ENCODE measurements around the gene RNF169.

The RNF169 gene

DNA sequence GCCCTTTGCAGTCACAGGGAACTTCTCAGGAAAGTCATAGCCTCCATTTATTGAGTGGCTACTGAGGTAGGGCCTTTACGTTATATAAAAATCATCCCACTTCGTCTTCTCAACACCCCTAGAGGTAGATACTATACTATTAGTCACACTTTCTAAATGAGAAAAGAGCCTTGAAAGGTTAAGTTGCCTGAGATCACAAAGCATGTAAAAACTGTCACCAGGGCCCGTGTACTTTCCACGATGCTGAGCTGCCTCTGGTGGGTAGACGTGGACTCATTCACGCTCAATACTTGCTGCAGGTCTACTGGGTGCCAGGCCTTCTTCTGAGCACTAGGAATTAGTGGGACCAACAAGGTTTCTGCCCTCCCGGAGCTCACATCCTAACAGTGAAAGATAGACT is 33.7 kb upstream of the RNF169 start:
- Histone ChIP-seq H3K9ac (ENCODE audit: low read depth, low read length) (no peak overlapping the region), H3K36me3 (ENCODE audit: control insufficient read depth, insufficient read depth, low read length) (no peaks in the 10 kb centered on the region)

DNA sequence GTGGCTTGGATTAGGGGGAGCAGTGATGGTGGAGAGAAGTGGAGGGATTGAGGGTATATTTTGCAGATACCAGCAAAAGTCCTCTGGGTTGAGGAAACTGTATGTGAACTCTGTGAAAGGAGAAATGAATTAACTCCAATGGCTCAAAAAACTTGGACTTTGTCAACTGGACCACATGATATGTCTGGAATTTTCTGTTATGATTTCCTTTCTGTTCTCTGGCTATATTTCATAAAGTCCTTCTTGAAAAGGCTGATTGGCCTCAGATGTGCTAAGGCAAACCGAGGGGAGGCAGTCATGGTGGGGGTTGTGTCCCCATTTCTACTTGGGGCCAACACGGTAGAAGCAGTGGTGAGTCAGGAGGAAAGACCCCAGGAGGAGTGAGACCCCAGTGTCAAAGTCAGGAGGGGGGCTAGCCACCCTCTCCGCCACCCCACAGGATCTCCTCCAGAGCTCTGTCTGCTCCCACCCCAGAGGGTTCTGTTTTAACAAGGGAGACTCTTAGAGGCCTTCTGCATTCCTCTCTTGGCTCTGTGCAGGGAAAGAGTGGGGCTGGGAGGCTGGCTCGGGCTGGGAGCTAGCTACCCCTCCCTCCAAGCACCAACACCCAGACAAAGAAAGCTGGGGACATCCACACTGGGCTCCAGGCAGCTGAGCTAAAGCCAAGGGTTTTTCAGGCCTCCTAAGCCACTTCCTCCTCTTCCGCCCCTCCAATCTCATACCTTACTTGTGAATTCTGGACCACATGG is 31.3 kb upstream of the RNF169 start:
- H3K9me3 ChIP-seq (ENCODE audit: control insufficient read depth, insufficient read depth, low read length): no peaks in the 10 kb centered on the region
- H3K36me3 ChIP-seq (ENCODE audit: control insufficient read depth, insufficient read depth, low read length): no peaks in the 10 kb centered on the region
- H3K27me3 ChIP-seq (ENCODE audit: control insufficient read depth, insufficient read depth, low read length): peaks cover 8% of the 10 kb centered on the region
- H3K9ac ChIP-seq (ENCODE audit: low read depth, low read length): no peak overlapping the region
- H3K4me3 ChIP-seq (ENCODE audit: low read depth, low read length): no peak overlapping the region
- peaks cover 9% of the 10 kb centered on the region for H3K4me1 ChIP-seq (ENCODE audit: control insufficient read depth, insufficient read depth, low read length)

More for the DNA sequence above, 33.7 kb upstream of the RNF169 start:
- Histone ChIP-seq H3K4me3 (ENCODE audit: low read depth, low read length) (no peak overlapping the region), H3K9me3 (ENCODE audit: control insufficient read depth, insufficient read depth, low read length) (no peaks in the 10 kb centered on the region), H3K27me3 (ENCODE audit: control insufficient read depth, insufficient read depth, low read length) (no peaks in the 10 kb centered on the region), H3K4me1 (ENCODE audit: control insufficient read depth, insufficient read depth, low read length) (peaks cover 3% of the 10 kb centered on the region)

DNA sequence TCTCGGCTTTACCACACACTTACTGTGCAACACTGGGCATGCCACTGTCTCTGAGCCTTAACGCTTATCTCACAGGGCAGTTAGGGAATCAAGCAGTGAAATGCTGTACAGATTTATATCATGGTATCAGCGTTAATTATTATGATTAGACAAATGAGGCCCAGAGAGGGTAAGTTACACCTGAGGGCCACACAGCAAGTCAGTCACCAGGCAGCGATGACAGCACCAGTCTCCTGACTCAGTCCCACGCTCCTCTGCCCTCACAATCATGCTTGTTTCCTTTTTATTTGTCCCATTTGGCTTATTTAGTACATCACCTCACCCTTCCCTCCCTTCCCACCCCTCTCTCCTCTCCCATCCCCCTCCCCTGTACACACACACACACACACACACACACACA is 29.6 kb upstream of the RNF169 start:
- H3K4me3 ChIP-seq (ENCODE audit: low read depth, low read length): no peak overlapping the region
- peaks cover 14% of the 10 kb centered on the region for H3K27me3 ChIP-seq (ENCODE audit: control insufficient read depth, insufficient read depth, low read length)
- no peak overlapping the region for H3K9ac ChIP-seq (ENCODE audit: low read depth, low read length)

DNA sequence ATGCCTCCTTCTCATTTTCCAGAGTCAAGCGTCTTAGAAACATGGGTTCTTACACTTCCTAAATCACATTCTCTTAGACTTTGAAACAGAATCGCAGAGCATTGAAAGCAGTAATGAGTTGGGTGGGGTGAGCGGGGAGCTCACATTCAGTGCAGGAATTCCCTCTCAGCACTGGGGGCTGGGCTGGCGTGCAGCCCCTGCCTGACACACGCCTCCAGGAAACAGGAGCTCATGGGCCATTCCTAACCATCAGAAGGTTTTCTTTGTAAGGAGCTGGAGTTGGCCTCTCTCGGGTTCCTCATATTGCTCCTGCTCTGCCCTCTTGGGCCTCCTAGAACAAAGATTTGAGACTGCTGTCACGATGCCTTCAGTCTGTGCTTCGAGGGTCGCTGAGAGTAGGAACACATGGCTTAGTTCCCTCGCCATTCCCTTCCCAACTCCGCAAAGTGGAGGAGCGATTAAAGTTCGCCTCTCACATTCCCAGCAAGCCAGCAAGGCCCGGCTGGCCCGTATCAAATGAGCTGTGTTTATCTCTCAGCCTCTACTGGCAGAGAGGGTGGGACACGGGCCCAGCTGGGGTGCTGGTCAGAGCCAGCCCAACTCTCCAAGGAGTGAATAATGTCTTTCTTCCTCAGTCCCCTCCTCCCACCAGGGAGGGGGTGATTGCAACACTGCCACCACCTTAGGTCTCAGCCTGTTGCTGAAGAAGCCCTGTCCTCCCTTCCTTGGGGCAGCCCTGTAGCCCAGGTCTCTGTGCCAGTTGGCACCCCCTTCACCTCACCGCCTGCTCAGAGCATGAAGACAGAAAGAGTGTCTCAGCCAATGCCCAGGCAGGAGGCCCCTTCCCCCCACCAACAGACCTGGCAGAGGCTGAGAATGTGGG is 27.8 kb upstream of the RNF169 start:
- Histone ChIP-seq H3K36me3 (ENCODE audit: control insufficient read depth, insufficient read depth, low read length) (no peaks in the 10 kb centered on the region), H3K9me3 (ENCODE audit: control insufficient read depth, insufficient read depth, low read length) (no peaks in the 10 kb centered on the region), H3K9ac (ENCODE audit: low read depth, low read length) (no peak overlapping the region), H3K4me3 (ENCODE audit: low read depth, low read length) (no peak overlapping the region), H3K4me1 (ENCODE audit: control insufficient read depth, insufficient read depth, low read length) (peaks cover 9% of the 10 kb centered on the region), H3K27me3 (ENCODE audit: control insufficient read depth, insufficient read depth, low read length) (peaks cover 19% of the 10 kb centered on the region)

More for the DNA sequence above, 29.6 kb upstream of the RNF169 start:
- Histone ChIP-seq H3K4me1 (ENCODE audit: control insufficient read depth, insufficient read depth, low read length) (peaks cover 9% of the 10 kb centered on the region), H3K9me3 (ENCODE audit: control insufficient read depth, insufficient read depth, low read length) (no peaks in the 10 kb centered on the region), H3K36me3 (ENCODE audit: control insufficient read depth, insufficient read depth, low read length) (no peaks in the 10 kb centered on the region)

DNA sequence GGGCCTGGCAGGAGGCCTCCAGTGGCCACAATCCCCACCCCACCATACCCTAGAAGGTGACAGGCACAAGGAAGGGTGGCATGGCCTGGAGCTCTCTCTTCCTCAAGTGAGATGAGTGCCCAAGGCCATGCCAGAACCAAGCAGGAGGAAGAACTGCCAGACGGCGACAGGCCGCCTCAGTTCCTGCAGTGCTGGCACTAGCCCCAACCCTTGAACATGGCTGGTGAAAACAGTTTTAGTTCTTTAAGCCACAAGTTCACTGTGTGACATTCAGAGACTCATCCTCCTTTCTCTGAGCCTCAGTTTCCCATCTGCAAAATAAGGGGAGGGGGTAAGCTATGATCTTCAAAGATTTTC is 27.2 kb upstream of the RNF169 start:
- Histone ChIP-seq H3K9me3 (ENCODE audit: control insufficient read depth, insufficient read depth, low read length) (no peaks in the 10 kb centered on the region), H3K27me3 (ENCODE audit: control insufficient read depth, insufficient read depth, low read length) (peaks cover 19% of the 10 kb centered on the region), H3K4me3 (ENCODE audit: low read depth, low read length) (no peak overlapping the region), H3K4me1 (ENCODE audit: control insufficient read depth, insufficient read depth, low read length) (peaks cover 9% of the 10 kb centered on the region), H3K9ac (ENCODE audit: low read depth, low read length) (no peak overlapping the region), H3K36me3 (ENCODE audit: control insufficient read depth, insufficient read depth, low read length) (no peaks in the 10 kb centered on the region)

DNA sequence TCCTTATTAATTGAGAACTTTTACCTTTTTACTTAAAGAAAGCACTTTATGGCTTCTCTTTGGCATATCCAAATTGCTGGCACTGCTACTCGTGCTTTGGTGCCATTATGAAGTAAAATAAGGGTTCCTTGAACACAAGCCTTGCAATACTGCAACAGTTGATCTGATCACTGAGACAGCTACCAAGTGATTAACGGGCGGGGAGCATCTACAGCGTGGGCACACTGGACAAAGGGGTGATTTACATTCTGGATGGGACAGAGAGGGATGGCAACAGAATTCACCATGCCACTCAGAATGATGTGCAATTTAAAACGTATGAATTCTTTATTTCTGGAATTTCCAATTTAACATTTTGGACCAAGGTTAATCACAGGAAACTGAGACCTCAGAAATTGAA is 25.1 kb upstream of the RNF169 start:
- Histone ChIP-seq H3K9me3 (ENCODE audit: control insufficient read depth, insufficient read depth, low read length) (no peaks in the 10 kb centered on the region), H3K27me3 (ENCODE audit: control insufficient read depth, insufficient read depth, low read length) (peaks cover 33% of the 10 kb centered on the region), H3K36me3 (ENCODE audit: control insufficient read depth, insufficient read depth, low read length) (no peaks in the 10 kb centered on the region), H3K9ac (ENCODE audit: low read depth, low read length) (no peak overlapping the region), H3K4me3 (ENCODE audit: low read depth, low read length) (no peak overlapping the region), H3K4me1 (ENCODE audit: control insufficient read depth, insufficient read depth, low read length) (peaks cover 9% of the 10 kb centered on the region)

DNA sequence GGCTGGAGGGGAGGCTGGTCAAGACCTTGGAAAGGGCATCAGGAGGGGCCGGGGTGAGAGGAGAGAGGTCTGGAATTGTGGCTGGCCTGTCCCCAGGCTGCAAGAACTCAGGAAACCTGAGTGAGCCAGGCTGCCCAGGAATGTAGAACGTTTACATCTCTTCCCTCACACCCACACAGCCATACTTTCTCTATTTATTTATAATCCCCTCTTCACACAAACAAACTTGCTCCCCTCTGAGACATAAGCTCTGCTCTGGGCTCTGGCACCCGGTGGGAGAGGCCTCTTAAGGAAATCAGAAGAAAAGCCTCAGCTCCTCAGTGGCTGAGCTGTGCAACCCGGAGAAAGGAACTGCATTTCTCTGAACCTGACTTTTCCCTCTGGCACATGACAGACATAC is 22.9 kb upstream of the RNF169 start:
- H3K27me3 ChIP-seq (ENCODE audit: control insufficient read depth, insufficient read depth, low read length): peaks cover 54% of the 10 kb centered on the region
- H3K9ac ChIP-seq (ENCODE audit: low read depth, low read length): no peak overlapping the region
- H3K4me1 ChIP-seq (ENCODE audit: control insufficient read depth, insufficient read depth, low read length): peaks cover 9% of the 10 kb centered on the region
- H3K4me3 ChIP-seq (ENCODE audit: low read depth, low read length): no peak overlapping the region
- no peaks in the 10 kb centered on the region for H3K9me3 ChIP-seq (ENCODE audit: control insufficient read depth, insufficient read depth, low read length)
- H3K36me3 ChIP-seq (ENCODE audit: control insufficient read depth, insufficient read depth, low read length): no peaks in the 10 kb centered on the region

DNA sequence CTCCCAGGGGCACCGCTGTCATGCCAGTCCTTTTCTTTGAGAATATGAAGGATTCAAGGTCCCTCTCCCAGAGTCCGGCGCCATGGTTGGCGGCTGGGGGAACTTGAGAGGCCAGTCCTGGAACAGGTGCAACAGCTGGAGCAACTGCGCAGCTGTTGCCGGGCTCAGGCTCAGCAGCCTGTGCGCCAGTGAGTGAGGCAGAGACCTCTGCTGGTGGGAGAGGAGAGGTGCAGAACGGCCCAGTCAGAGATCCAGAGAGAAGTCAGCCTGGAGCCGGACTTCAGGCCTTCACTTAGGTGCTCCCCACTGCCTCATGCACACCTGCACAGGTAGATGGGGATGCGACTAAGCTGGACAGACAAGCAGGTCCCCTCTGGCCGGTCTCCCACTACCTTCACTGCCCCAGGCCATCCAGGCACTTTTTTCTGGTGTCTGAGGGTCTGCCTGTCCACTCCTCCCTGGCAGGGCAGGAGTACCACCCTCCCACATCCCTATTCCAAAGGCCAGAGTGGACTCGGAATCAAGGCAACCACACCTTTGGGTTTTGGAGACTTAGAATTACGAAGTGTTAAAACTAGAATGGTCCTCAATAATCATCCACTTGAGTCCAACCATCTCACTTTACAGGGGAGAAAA is 22.0 kb upstream of the RNF169 start:
- Histone ChIP-seq H3K4me1 (ENCODE audit: control insufficient read depth, insufficient read depth, low read length) (peaks cover 4% of the 10 kb centered on the region), H3K4me3 (ENCODE audit: low read depth, low read length) (no peak overlapping the region), H3K27me3 (ENCODE audit: control insufficient read depth, insufficient read depth, low read length) (peaks cover 55% of the 10 kb centered on the region), H3K9ac (ENCODE audit: low read depth, low read length) (no peak overlapping the region), H3K36me3 (ENCODE audit: control insufficient read depth, insufficient read depth, low read length) (no peaks in the 10 kb centered on the region), H3K9me3 (ENCODE audit: control insufficient read depth, insufficient read depth, low read length) (no peaks in the 10 kb centered on the region)

DNA sequence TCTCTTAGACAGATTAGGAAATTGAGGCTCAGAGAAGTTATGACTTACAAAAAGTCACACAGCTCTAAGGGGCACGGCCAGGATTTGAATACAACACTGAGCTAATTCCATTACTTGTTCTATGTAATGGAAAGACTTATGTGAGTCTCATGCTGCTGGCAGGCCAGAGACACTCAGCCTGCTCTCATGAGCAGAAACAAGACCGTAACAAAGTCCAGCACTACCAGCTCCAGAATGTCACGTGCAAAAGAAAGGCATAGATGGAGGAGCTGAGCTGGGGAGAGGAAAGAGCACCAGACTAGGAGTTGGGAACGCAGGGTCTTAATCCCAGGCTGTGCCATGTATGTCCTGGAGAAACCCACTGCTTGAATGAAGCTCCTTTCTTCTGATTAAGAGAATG is 19.3 kb upstream of the RNF169 start:
- Histone ChIP-seq H3K9ac (ENCODE audit: low read depth, low read length) (no peak overlapping the region), H3K4me1 (ENCODE audit: control insufficient read depth, insufficient read depth, low read length) (peaks cover 4% of the 10 kb centered on the region), H3K9me3 (ENCODE audit: control insufficient read depth, insufficient read depth, low read length) (no peaks in the 10 kb centered on the region), H3K27me3 (ENCODE audit: control insufficient read depth, insufficient read depth, low read length) (peaks cover 66% of the 10 kb centered on the region), H3K4me3 (ENCODE audit: low read depth, low read length) (no peak overlapping the region), H3K36me3 (ENCODE audit: control insufficient read depth, insufficient read depth, low read length) (no peaks in the 10 kb centered on the region)

DNA sequence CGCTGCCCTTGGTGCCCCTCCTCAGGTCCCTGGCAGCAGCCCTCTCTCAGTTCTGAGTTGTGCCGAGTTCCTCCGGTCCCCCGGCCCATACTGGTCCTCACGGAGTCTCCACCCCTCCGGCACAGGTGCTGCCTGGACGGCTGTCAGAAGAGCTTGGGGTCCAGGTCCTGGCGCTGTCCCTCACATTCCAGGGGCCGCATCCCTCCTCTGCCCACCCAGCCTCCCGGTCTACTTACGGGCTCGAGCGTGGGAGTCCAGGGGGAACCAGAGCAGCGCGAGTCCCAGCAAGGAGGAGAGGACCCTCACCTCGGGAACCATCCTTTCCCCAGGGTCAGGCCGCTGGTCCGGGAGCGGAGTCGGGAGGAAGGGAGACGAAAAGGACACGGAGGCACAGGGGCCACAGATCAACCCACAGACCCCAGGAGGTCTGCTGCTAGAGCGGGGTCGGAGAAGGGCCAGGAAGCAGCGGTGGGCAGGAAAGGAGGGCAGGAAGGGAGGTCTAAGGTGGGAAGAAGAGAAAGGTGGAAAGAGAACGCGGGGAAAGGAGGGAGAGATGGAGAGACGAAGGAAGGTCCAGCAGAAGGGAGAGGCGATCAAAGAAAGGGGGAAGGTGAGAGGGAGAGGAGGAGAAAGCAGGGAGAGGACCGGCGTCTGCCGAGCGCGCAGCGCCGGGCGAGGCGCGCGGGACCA is 17.9 kb upstream of the RNF169 start:
- H3K9ac ChIP-seq (ENCODE audit: low read depth, low read length): no peak overlapping the region
- H3K27me3 ChIP-seq (ENCODE audit: control insufficient read depth, insufficient read depth, low read length): peaks cover 64% of the 10 kb centered on the region
- H3K4me3 ChIP-seq (ENCODE audit: low read depth, low read length): peak overlapping the region; percentile 68
- no peaks in the 10 kb centered on the region for H3K36me3 ChIP-seq (ENCODE audit: control insufficient read depth, insufficient read depth, low read length)
- no peaks in the 10 kb centered on the region for H3K9me3 ChIP-seq (ENCODE audit: control insufficient read depth, insufficient read depth, low read length)
- peaks cover 4% of the 10 kb centered on the region for H3K4me1 ChIP-seq (ENCODE audit: control insufficient read depth, insufficient read depth, low read length)

DNA sequence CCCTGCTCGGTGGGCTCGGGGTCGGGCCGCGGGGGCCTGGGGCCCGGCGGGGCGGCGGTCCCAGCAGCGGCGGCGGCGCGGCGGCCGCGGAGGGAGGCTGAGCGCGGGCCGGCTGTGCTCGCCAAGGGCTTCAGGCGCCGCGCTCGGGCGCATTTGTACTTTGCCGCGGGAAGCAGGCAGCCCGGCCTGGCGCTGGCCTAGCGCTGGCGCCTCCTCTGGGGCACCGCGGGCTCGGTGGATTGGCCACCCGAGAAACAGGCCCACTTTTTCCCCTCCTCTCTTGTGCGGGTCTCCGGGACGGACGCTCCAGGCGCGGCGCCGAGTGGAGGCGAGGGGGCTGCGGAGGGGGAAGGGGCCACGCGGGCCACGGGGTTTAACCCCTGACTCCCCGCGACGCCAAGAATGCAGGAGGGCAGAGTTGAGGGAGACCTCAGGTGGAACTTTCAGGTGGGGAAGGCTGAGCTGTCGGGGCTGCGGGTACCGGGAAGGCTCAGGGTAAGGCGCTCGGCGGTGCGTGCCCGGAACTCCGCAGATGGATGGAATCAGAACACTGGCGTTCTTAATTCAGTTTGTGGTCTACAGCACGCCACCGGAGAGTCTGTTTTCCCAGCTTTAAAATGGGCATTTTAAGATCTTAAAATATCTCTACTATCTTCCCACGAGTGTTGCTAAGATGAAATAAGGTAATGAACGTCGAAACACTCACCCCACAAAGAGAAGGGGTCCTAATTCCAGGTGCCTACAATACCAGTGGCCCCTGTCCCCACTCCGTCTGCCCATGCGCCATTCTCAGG is 17.2 kb upstream of the RNF169 start, which contains the start of gene CHRDL2:
CHRDL2 (minus strand) TSS at position 126 of the 794 bp plus-strand sequence. CDS start 538 bp downstream, outside the sequence.
- Histone ChIP-seq H3K9ac (ENCODE audit: low read depth, low read length) (no peak within 1 kb of the TSS), H3K9me3 (ENCODE audit: control insufficient read depth, insufficient read depth, low read length) (no peaks in the 10 kb centered on the region), H3K36me3 (ENCODE audit: control insufficient read depth, insufficient read depth, low read length) (no peaks in the 10 kb centered on the region), H3K27me3 (ENCODE audit: control insufficient read depth, insufficient read depth, low read length) (peaks cover 65% of the 10 kb centered on the region), H3K4me3 (ENCODE audit: low read depth, low read length) (peak within 1 kb of the TSS; percentile 68), H3K4me1 (ENCODE audit: control insufficient read depth, insufficient read depth, low read length) (peaks cover 4% of the 10 kb centered on the region)

All from iPS-15b (cell line).